Liver (tissue), 9 donors: Measurements from ENCODE around the gene PHF21B. TPM values are rescaled to one million over a fixed set of nuclear protein-coding genes. Genes with fewer than 3 reads are reported as not detected.

Experiments used
- DNase-seq: peaks from one replicate; pipeline ENCODE4 v3.0.0-alpha.2; 2017; ENCODE audit warnings: low spot score
- H3K27ac ChIP-seq, 2 donors: one replicate each; pipeline ENCODE4 v1.7.0; 2013; ENCODE audit warnings: inconsistent platforms in 2 of 2, low read length in 2 of 2, control low read depth in 1 of 2, low read depth in 1 of 2, mild to moderate bottlenecking in 1 of 2
- H3K27me3 ChIP-seq, 4 donors: one replicate each; pipeline versions ENCODE4 v1.6.1 to v1.7.0; 2013; ENCODE audit warnings: low read length in 3 of 4, inconsistent platforms in 1 of 4, mild to moderate bottlenecking in 1 of 4, moderate library complexity in 1 of 4; ENCODE audit not compliant: control insufficient read depth in 4 of 4, insufficient read depth in 4 of 4
- H3K36me3 ChIP-seq, 4 donors: one replicate each; pipeline versions ENCODE4 v1.6.1 to v1.7.0; 2013; ENCODE audit warnings: low read length in 3 of 4, mild to moderate bottlenecking in 3 of 4, low read depth in 1 of 4, moderate library complexity in 1 of 4; ENCODE audit not compliant: control insufficient read depth in 4 of 4, insufficient read depth in 3 of 4
- H3K4me1 ChIP-seq, 4 donors: one replicate each; pipeline versions ENCODE4 v1.6.1 to v1.7.0; 2013; ENCODE audit warnings: low read length in 3 of 4, mild to moderate bottlenecking in 3 of 4, moderate library complexity in 1 of 4; ENCODE audit not compliant: control insufficient read depth in 4 of 4, insufficient read depth in 4 of 4
- H3K4me3 ChIP-seq, 3 donors: one replicate each; pipeline versions ENCODE4 v1.6.1 to v1.7.0; 2013; ENCODE audit warnings: low read length in 3 of 3, control low read depth in 1 of 3, low read depth in 1 of 3, mild to moderate bottlenecking in 1 of 3
- H3K9ac ChIP-seq, 2 donors: one replicate each; pipeline ENCODE4 v1.7.0; 2013; ENCODE audit warnings: low read length in 2 of 2, mild to moderate bottlenecking in 2 of 2, moderate library complexity in 2 of 2, control low read depth in 1 of 2, low read depth in 1 of 2
- H3K9me3 ChIP-seq, 4 donors: one replicate each; pipeline versions ENCODE4 v1.6.1 to v1.7.0; 2013; ENCODE audit warnings: low read length in 3 of 4; ENCODE audit not compliant: control insufficient read depth in 4 of 4
- ATF3 ChIP-seq: IDR thresholded peaks from 2 replicates; pipeline ENCODE4 v1.6.1; 2016; ENCODE audit warnings: antibody characterized with exemption
- CTCF ChIP-seq: fragments of 150-350 bp; IDR thresholded peaks from 2 replicates; pipeline ENCODE4 v1.5.1; 2017; ENCODE audit warnings: improper control_type of control experiment, low read depth, low read length; ENCODE audit not compliant: missing input control
- EGR1 ChIP-seq, 2 donors: IDR thresholded peaks; 2 replicates each; pipeline ENCODE4 v1.6.1; 2016 to 2018; ENCODE audit warnings: antibody characterized with exemption in 2 of 2, low read depth in 2 of 2
- FOXA1 ChIP-seq: IDR thresholded peaks from 2 replicates; pipeline ENCODE4 v1.6.1; 2016; ENCODE audit warnings: antibody characterized with exemption
- FOXA2 ChIP-seq: IDR thresholded peaks from 2 replicates; pipeline ENCODE4 v1.6.1; 2016; ENCODE audit warnings: antibody characterized with exemption
- HNF4A ChIP-seq, 2 donors: conservative IDR thresholded peaks; 2 replicates each; pipeline ENCODE4 v1.6.1; 2016; ENCODE audit warnings: antibody characterized with exemption in 2 of 2, mild to moderate bottlenecking in 2 of 2
- HNF4G ChIP-seq: IDR thresholded peaks from 2 replicates; pipeline ENCODE4 v1.6.1; 2016; ENCODE audit warnings: antibody characterized with exemption
- NR2F2 ChIP-seq: IDR thresholded peaks from 2 replicates; pipeline ENCODE4 v1.6.1; 2016; ENCODE audit warnings: antibody characterized with exemption
- RAD21 ChIP-seq, 2 donors: IDR thresholded peaks; 2 replicates each; pipeline ENCODE4 v1.6.1; 2016; ENCODE audit warnings: antibody characterized with exemption in 2 of 2, mild to moderate bottlenecking in 2 of 2
- REST ChIP-seq: IDR thresholded peaks from 2 replicates; pipeline ENCODE4 v1.6.1; 2016; ENCODE audit warnings: antibody characterized with exemption, mild to moderate bottlenecking
- RXRA ChIP-seq, 2 donors: IDR thresholded peaks; 2 replicates each; pipeline ENCODE4 v1.6.1; 2017 to 2018; ENCODE audit warnings: antibody characterized with exemption in 2 of 2, mild to moderate bottlenecking in 1 of 2
- SP1 ChIP-seq: IDR thresholded peaks from 2 replicates; pipeline ENCODE4 v1.6.1; 2018; ENCODE audit warnings: antibody characterized with exemption, mild to moderate bottlenecking
- TAF1 ChIP-seq: conservative IDR thresholded peaks from 2 replicates; pipeline ENCODE4 v1.6.1; 2016; ENCODE audit warnings: antibody characterized with exemption, mild to moderate bottlenecking
- YY1 ChIP-seq: IDR thresholded peaks from 2 replicates; pipeline ENCODE4 v1.6.1; 2016; ENCODE audit warnings: antibody characterized with exemption, mild to moderate bottlenecking
- ZBTB33 ChIP-seq: IDR thresholded peaks from 2 replicates; pipeline ENCODE4 v1.6.1; 2016; ENCODE audit warnings: antibody characterized with exemption
- WGBS: extraction: QIAGEN DNeasy Blood & Tissue Kit; methylation state at CpG from one replicate; pipeline ENCODE4 v1.1.7; 2013; 5-methylcytosine and 5-hydroxymethylcytosine counted together
- polyA plus RNA-seq, 2 donors: library from polyadenylated mRNA; stranded (reverse) in 1 of 2; unstranded in 1 of 2; fragments of 200-250 nt in 1 of 2; fragments of >200 nt in 1 of 2; fragmentation: Nextera tagmentation in 1 of 2; extraction: Ambion mirVana in 1 of 2; gene quantifications; one replicate each; pipeline versions ENCODE4 v1.2.1 to v1.2.3, GENCODE V29; 2013 to 2015
- total RNA-seq, 2 donors: library from RNA; depleted of rRNA; stranded (reverse); fragments of >200 nt; gene quantifications; one replicate each; pipeline ENCODE4 v1.2.3, GENCODE V29; 2014
- donor health status: healthy.
- donor health status: healthy.
- donor health status: healthy.
- donor health status: healthy.
- donor health status: healthy.

Gene PHF21B
- not detected for total RNA-seq
- polyA plus RNA-seq: not detected

GRCh38 chr22:45009606-45010531 is at the start of gene PHF21B:
Gene PHF21B (minus strand): TSS chr22:45010005. CDS start chr22:45009549, 456 bp downstream.
- peaks cover 0 to 31% (median 19%) of the 10 kb centered on the region in 4 donors for H3K27me3 ChIP-seq
- H3K9ac ChIP-seq: no peak within 1 kb of the TSS
- no peaks in the 10 kb centered on the region for H3K36me3 ChIP-seq
- 1% methylated on average over 121 of the region's 121 CpGs for WGBS
- H3K27ac ChIP-seq: no peak within 1 kb of the TSS
- H3K4me1 ChIP-seq: peaks cover 0 to 32% (median 14%) of the 10 kb centered on the region in 4 donors
- no peak for DNase-seq
- H3K9me3 ChIP-seq: no peaks in the 10 kb centered on the region
- H3K4me3 ChIP-seq: peak within 1 kb of the TSS in 2 of 3 donors; percentile 12 to 58
- TF ChIP-seq RAD21 (IDR thresholded peaks at IDR 0.05): no peak
- TF ChIP-seq SP1: no peak
- TF ChIP-seq EGR1 (IDR thresholded peaks at IDR 0.05; ENCODE audit: low read depth in 2 of 2): no peak
- no peak for TF ChIP-seq FOXA1
- no peak for TF ChIP-seq CTCF
- no peak for TF ChIP-seq FOXA2
- no peak for TF ChIP-seq RXRA (IDR thresholded peaks at IDR 0.05)
- no peak for TF ChIP-seq TAF1
- no peak for TF ChIP-seq REST
- TF ChIP-seq HNF4A (conservative IDR thresholded peaks at IDR 0.05): no peak
- TF ChIP-seq NR2F2: no peak
- no peak for TF ChIP-seq ATF3
- no peak for TF ChIP-seq YY1
- no peak for TF ChIP-seq ZBTB33
- TF ChIP-seq HNF4G: no peak
